Measurements from ENCODE around the gene HMX2. TPM values are rescaled to one million over a fixed set of nuclear protein-coding genes. Genes with fewer than 3 reads are reported as not detected.
A peak's percentile ranks its signal among the peaks of the same experiment; 100 is the strongest.

Gene HMX2
- total and polyA plus RNA-seq, 8 donors: 0.14 to 0.25 (median 0.17) TPM; not detected in 4

DNA sequence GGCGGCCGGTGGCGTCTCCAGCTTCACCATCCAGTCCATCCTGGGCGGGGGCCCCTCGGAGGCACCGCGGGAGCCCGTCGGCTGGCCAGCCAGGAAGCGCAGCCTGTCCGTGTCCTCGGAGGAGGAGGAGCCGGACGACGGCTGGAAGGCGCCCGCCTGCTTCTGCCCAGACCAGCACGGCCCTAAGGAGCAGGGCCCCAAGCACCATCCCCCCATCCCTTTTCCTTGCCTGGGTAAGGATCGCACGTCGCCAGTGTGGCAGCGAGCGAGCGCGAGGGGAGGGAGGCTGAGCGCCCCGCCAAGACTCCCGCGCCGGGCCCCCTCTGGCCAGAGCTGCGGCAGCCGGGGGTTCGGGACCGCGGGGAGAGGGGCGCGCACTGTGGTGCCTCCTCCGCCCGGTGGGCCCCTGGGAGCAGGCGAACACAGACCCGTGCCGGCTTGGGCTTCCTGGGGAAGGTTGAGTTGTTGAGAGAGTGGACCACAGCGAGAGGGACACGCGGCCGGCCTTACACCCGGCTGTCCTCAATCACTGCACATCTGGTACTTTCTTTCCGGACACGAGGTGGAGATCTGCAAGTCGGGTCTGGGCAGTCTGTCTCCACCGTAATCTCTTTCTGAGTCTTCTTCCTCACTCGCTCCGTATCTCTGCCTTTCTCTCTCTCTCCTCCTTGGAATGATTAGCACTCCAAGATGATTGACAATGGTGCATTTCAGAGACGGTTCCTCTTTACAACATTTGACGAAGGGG, 652 bp downstream of the HMX2 start:
- H3K27me3 ChIP-seq: peaks cover 0 to 78% (median 31%) of the 10 kb centered on the region in 4 donors
- TF ChIP-seq CTCF (IDR thresholded peaks at IDR 0.05): no peak
- FAIRE-seq (no peak), ATAC-seq (no peak), DNase-seq (peak in 1 of 6 donors; percentile 69)
- intact Hi-C loops (cut with DNase I): no loop called here
- H3K27ac ChIP-seq: no peak overlapping the region
- WGBS, 2 donors: 2 to 4% methylated on average over 49 to 55 of the region's 55 CpGs
- H3K4me3 ChIP-seq: peak overlapping the region in 1 of 4 donors; percentile 11
- no peaks in the 10 kb centered on the region for H3K9me3 ChIP-seq
- H3K36me3 ChIP-seq: no peaks in the 10 kb centered on the region
- peaks cover 0 to 22% (median 5%) of the 10 kb centered on the region in 3 donors for H3K4me1 ChIP-seq

GRCh38 chr10:123149162-123149567, 1.2 kb downstream of the HMX2 start:
- FAIRE-seq: no peak

DNA sequence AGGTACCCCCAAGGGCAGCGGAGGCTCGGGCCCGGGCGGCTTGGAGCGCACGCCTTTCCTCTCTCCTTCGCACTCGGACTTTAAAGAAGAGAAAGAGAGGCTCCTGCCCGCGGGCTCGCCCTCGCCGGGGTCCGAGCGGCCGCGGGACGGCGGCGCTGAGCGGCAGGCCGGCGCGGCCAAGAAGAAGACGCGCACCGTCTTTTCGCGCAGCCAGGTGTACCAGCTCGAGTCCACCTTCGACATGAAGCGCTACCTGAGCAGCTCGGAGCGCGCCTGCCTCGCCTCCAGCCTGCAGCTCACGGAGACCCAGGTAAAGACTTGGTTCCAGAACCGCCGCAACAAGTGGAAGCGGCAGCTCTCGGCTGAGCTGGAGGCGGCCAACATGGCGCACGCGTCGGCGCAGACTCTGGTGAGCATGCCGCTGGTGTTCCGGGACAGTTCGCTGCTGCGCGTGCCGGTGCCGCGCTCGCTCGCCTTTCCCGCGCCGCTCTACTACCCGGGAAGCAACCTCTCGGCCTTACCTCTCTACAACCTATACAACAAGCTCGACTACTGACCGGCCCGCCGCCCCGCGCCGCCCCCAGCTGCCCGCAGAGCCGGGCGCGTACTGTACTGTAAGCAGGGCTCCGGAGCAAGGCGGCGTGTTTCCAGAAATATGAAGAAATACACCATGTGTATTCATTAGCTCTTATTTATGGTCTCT, 1.8 kb downstream of the HMX2 start:
- peak in 2 of 6 donors; percentile 55 to 66 for DNase-seq
- H3K9me3 ChIP-seq: no peaks in the 10 kb centered on the region
- no peak for FAIRE-seq
- 2% methylated on average over 72 to 76 of the region's 76 CpGs for WGBS, 2 donors
- no peak for ATAC-seq
- peak overlapping the region; percentile 18 to 42 (median 26) for H3K4me3 ChIP-seq
- no peaks in the 10 kb centered on the region for H3K36me3 ChIP-seq
- intact Hi-C loops (cut with DNase I): no loop called here
- H3K4me1 ChIP-seq: peaks cover 0 to 22% (median 5%) of the 10 kb centered on the region in 3 donors
- H3K27me3 ChIP-seq: peaks cover 0 to 71% (median 27%) of the 10 kb centered on the region in 4 donors
- no peak for TF ChIP-seq CTCF (IDR thresholded peaks at IDR 0.05)
- no peak overlapping the region for H3K27ac ChIP-seq

More at GRCh38 chr10:123149162-123149567, 1.2 kb downstream of the HMX2 start:
- Histone ChIP-seq H3K27me3 (peaks cover 0 to 76% (median 28%) of the 10 kb centered on the region in 4 donors), H3K4me3 (peak overlapping the region in 2 of 4 donors; percentile 29 to 42), H3K27ac (no peak overlapping the region), H3K4me1 (peaks cover 0 to 22% (median 5%) of the 10 kb centered on the region in 3 donors), H3K9me3 (no peaks in the 10 kb centered on the region), H3K36me3 (no peaks in the 10 kb centered on the region)
- WGBS, 2 donors: 7% methylated on average over 12 of the region's 12 CpGs
- no peak for TF ChIP-seq CTCF (IDR thresholded peaks at IDR 0.05)
- intact Hi-C loops (cut with DNase I): no loop called here
- ATAC-seq (no peak), DNase-seq (no peak)

DNA sequence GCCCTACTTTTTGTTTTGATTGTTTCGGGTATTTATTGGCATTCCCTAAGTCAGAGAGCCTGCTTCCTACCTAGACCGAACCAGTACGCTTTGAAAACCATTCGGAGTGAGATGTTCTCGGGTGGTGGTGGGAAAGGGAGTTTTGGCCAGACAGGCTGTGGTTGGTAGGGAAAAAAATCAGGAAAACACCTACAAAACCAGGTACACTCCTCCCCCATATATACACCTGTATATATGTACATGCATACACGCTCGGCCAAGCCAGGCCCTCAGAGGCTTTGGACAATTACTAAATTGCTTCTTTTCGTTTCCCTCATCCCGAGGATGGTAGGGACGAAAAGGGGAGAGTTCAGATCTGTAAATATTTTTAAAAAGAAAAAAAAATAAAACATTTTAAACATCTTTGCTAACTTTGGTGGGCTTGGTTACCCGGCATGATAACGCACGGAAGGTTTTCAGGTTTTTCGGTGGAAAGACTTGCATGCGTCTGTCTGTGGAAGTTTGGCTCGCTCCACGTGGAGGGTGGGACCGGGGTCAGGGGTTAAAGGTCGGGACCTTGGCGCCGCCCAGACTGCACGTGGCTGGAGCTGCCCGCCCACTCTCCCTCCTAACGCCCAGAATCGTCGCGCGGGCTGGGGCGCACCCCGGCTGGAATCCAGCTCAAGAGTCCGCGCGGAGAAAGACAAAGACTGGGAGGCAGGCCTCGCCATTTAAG, 2.5 kb downstream of the HMX2 start:
- FAIRE-seq (no peak), ATAC-seq (no peak), DNase-seq (peak in 1 of 6 donors; percentile 69)
- peaks cover 3 to 25% (median 7%) of the 10 kb centered on the region in 3 donors for H3K4me1 ChIP-seq
- no peak overlapping the region for H3K27ac ChIP-seq
- peak overlapping the region in 2 of 4 donors; percentile 29 to 42 for H3K4me3 ChIP-seq
- no peak for TF ChIP-seq CTCF (IDR thresholded peaks at IDR 0.05)
- peaks cover 0 to 64% (median 23%) of the 10 kb centered on the region in 4 donors for H3K27me3 ChIP-seq
- no peaks in the 10 kb centered on the region for H3K36me3 ChIP-seq
- intact Hi-C loops (cut with DNase I): no loop called here
- WGBS, 2 donors: 9 to 11% methylated on average over 34 of the region's 34 CpGs
- H3K9me3 ChIP-seq: no peaks in the 10 kb centered on the region

All from pancreas (tissue), 10 donors.